ENCODE data around the gene FAT3.

DNA sequence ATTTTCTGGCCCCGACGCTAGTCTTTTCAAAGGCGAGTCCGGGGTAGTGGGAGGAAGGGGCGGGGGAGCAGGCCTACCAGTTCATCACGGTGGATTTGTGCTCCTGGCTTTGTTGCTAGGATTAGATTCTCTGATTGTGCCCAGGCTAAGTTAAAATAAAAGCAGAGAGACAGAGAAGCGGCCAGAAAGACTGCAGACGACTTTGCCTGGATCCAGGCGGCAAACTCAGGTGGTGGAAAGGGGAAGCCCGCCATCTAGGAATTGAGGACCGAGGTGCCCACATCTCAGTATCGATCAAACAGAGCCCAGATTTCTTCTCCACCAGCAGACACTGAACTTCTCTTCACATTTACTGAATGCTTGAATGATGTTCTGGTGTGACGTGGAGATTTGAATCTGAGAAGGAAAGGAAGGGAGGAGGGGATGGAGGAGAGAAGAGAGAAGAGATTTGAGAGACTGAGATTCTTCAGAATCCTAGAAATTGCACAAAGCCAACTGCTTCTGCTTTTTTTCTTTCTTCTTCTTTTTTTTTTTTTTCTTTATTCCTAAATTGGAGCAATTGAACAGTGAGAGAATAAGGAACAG, 2.7 kb downstream of the FAT3 start:
- TF ChIP-seq SP1 (IDR thresholded peaks at IDR 0.05) = no peak
- TF ChIP-seq CTCF (IDR thresholded peaks at IDR 0.05; ENCODE audit: low read depth, low read length, missing input control) = no peak
- no peak for TF ChIP-seq RAD21 (IDR thresholded peaks at IDR 0.05)
- no peak for TF ChIP-seq REST (IDR thresholded peaks at IDR 0.05)
- TF ChIP-seq, protein P1, sequence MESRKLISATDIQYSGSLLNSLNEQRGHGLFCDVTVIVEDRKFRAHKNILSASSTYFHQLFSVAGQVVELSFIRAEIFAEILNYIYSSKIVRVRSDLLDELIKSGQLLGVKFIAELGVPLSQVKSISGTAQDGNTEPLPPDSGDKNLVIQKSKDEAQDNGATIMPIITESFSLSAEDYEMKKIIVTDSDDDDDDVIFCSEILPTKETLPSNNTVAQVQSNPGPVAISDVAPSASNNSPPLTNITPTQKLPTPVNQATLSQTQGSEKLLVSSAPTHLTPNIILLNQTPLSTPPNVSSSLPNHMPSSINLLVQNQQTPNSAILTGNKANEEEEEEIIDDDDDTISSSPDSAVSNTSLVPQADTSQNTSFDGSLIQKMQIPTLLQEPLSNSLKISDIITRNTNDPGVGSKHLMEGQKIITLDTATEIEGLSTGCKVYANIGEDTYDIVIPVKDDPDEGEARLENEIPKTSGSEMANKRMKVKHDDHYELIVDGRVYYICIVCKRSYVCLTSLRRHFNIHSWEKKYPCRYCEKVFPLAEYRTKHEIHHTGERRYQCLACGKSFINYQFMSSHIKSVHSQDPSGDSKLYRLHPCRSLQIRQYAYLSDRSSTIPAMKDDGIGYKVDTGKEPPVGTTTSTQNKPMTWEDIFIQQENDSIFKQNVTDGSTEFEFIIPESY (IDR thresholded peaks at IDR 0.05) = no peak
- no peak for TF ChIP-seq JUND (IDR thresholded peaks at IDR 0.05)
- TF ChIP-seq GABPA (IDR thresholded peaks at IDR 0.05 in 1 of 2, conservative IDR thresholded peaks at IDR 0.05 in 1 of 2) = no peak
- TF ChIP-seq NR2F2 (IDR thresholded peaks at IDR 0.05) = no peak
